Dedifferentiated amniotic fluid mesenchymal stem cell (primary cell): ENCODE results near the gene LIN52.

ENCODE experiments used
- DNase-seq: peaks from one replicate; pipeline ENCODE4 v3.0.0-alpha.2; 2016; ENCODE audit errors: extremely low spot score

Gene LIN52

GRCh38 chr14:74194506-74195274 is 109.9 kb downstream of the LIN52 start:
- DNase-seq = no peak

GRCh38 chr14:74195623-74196022 is 110.9 kb downstream of the LIN52 start:
- DNase-seq = no peak

- DNase-seq = no peak
These were observed 113.9 kb downstream of the LIN52 start for GRCh38 chr14:74198441-74199234.

- DNase-seq = no peak
These were observed 117.4 kb downstream of the LIN52 start for GRCh38 chr14:74202113-74202512.

- DNase-seq = no peak
These were observed 118.9 kb downstream of the LIN52 start for GRCh38 chr14:74203639-74204038.

GRCh38 chr14:74204491-74204890 is 119.7 kb downstream of the LIN52 start:
- DNase-seq = no peak

GRCh38 chr14:74205882-74206281 is 121.1 kb downstream of the LIN52 start:
- DNase-seq = no peak

GRCh38 chr14:74207943-74208342 is 123.2 kb downstream of the LIN52 start:
- no peak for DNase-seq

- no peak for DNase-seq
These were observed 123.9 kb downstream of the LIN52 start for GRCh38 chr14:74208642-74209041.

GRCh38 chr14:74211945-74212580 is 127.3 kb downstream of the LIN52 start:
- DNase-seq = no peak

GRCh38 chr14:74213907-74214803 is 129.4 kb downstream of the LIN52 start:
- DNase-seq = no peak

- DNase-seq = no peak
These were observed 131.9 kb downstream of the LIN52 start for GRCh38 chr14:74216671-74217070.

- DNase-seq = no peak
These were observed 133.1 kb downstream of the LIN52 start for GRCh38 chr14:74217672-74218448.

GRCh38 chr14:74218462-74218861 is 133.7 kb downstream of the LIN52 start:
- no peak for DNase-seq

- DNase-seq = no peak
These were observed 134.8 kb downstream of the LIN52 start for GRCh38 chr14:74219277-74220205.

GRCh38 chr14:74220991-74221390 is 136.2 kb downstream of the LIN52 start:
- no peak for DNase-seq

GRCh38 chr14:74221741-74222140 is 137.0 kb downstream of the LIN52 start:
- DNase-seq = no peak

GRCh38 chr14:74223016-74223415 is 138.3 kb downstream of the LIN52 start:
- no peak for DNase-seq

GRCh38 chr14:74231784-74232183 is 147.0 kb downstream of the LIN52 start:
- DNase-seq = no peak

GRCh38 chr14:74235017-74235416 is 150.3 kb downstream of the LIN52 start:
- no peak for DNase-seq
